NCI-H146 treated with DMSO at 0.1 percent for 48 hours (cell line): Measurements from ENCODE around the gene MYO10.
A peak's percentile ranks its signal among the peaks of the same experiment; 100 is the strongest.

Source experiments
- DNase-seq: peaks from one replicate; lab custom pipeline; 2025; ENCODE audit not compliant: unreplicated experiment; lab: John Stamatoyannopoulos, UW

The MYO10 gene

DNA sequence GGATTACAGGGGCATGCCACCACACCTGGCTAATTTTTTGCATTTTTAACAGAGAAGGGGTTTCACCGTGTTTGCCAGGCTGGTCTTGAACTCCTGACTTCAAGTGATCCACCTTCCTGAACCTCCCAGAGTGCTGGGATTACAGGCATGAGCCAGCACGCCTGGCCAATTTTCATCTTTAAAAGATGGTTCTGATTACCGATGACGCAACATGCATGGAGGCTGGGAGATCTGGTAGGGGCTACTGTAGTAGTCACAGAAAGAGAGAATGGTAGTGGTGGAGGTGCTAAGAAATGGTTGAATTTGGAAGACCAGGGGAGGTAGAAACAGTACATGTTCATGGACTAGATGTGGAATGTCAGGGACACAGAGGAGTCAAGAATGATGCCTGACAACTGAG is 296.9 kb downstream of the MYO10 start:
- DNase-seq, result no peak

DNA sequence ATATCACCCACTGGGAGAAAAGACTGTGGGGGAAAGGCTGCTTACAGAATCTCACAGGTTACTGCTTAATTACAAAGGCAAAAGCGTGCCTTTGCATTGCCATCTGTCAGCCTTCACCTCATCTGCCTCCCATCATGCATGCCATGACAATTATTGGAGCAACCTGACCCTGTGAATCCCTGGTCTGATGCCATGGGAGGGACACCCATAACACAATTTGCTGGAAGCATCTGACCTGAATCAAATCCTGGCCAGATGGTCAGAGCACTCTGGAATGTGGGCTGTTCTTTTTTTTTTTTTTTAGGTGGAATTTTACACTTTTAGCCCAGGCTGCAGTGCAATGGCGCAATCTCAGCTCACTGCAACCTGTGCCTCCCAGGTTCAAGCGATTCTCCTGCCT is 307.7 kb downstream of the MYO10 start:
- DNase-seq, result no peak

DNA sequence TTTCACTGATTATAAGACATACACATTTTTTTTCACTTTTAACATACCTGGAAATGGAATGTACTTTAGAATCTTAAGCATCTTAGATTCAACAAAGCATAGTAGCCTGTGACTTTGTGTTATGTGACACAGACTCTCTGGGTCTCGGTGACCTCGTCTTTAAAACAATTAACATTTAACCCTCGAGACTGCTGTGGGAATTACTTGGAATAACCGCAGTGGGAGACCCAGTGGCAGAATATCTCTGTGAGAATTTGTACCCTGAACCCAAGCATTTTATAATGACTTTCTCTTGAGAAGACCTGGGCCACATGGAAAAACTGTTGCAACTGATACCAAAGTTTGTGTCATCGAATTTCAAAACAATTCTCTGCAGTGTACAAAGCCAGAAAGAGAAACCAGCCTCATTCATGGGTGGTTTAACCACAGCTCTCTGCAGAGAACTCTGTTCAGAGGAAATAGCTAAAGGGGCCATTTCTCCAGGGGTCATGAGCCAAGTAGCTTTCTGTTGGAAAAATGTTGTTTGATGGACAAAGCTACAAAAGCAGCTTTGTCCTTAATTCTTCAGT is 309.3 kb downstream of the MYO10 start:
- no peak for DNase-seq

- no peak for DNase-seq
Observed at GRCh38 chr5:16625096-16625495, 311.0 kb downstream of the MYO10 start.

- no peak for DNase-seq
Observed at GRCh38 chr5:16619136-16619535, 317.0 kb downstream of the MYO10 start.

- DNase-seq, result peak; percentile 68
Observed at GRCh38 chr5:16618138-16618897, 317.8 kb downstream of the MYO10 start.

DNA sequence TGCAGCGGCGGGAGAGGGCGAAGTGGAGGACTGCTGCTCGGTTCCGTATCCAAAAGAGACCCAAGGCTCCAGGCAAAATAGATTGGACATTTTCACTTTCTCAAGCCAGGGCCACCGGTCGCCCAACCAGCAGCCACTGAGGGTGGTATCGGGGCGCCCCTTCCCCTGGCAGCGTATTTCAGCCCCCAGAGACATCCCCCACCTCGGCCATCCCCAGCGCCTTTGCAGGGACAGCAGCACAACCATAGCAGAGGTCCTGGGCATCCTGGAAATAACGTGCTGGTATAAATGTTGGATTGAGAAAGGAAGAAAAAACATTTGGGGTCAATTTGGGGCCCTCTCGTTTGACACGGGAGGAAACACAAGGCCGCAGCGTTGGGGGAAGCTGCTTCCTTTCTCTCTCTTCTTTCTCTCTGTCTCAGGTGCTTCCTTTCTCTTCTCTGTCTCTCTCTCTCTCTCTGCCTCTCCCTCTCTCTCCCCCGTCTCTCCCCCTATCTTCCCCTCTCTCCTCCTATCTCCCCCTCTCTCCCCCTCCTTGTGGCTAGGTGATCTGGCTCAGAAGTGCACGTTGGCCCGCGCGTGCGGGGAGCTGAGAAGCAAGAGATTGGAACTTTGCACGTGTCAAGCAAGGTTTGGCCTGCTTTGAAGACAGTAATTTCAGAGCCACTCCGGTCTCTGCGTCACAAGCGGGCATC is 318.7 kb downstream of the MYO10 start:
- DNase-seq, result no peak

- DNase-seq, result peak; percentile 44
Observed at GRCh38 chr5:16616536-16617273, 319.4 kb downstream of the MYO10 start, which contains the start of gene RETREG1. Gene RETREG1, minus strand, starts transcription at chr5:16616997. Its CDS starts 26 bp downstream, at chr5:16616971.

- peak; percentile 31 for DNase-seq
Observed at GRCh38 chr5:16615741-16616535, 320.1 kb downstream of the MYO10 start.

- DNase-seq, result no peak
Observed at GRCh38 chr5:16612007-16612406, 324.1 kb downstream of the MYO10 start.
